Neural crest cell (in vitro differentiated cells): ENCODE measurements around the gene KRTAP13-4. TPM values are rescaled to one million over a fixed set of nuclear protein-coding genes. Genes with fewer than 3 reads are reported as not detected.

Source experiments
- DNase-seq: peaks from one replicate; pipeline ENCODE4 v3.0.0; 2021; ENCODE audit warnings: low read depth, mixed read lengths, low spot score
- H3K27ac Mint-ChIP-seq: one replicate; pipeline ENCODE4 v1.8.0; 2021; ENCODE audit warnings: mild to moderate bottlenecking, mixed read lengths; ENCODE audit not compliant: unreplicated experiment
- H3K27me3 Mint-ChIP-seq: 2 replicates; pipeline ENCODE4 v1.8.0; 2021; ENCODE audit warnings: low read depth, mild to moderate bottlenecking, mixed read lengths
- H3K36me3 Mint-ChIP-seq: 2 replicates; pipeline ENCODE4 v1.8.0; 2021; ENCODE audit warnings: low read depth, mild to moderate bottlenecking, mixed read lengths
- H3K4me1 Mint-ChIP-seq: 2 replicates; pipeline ENCODE4 v1.8.0; 2021; ENCODE audit warnings: mixed read lengths
- H3K4me3 Mint-ChIP-seq: one replicate; pipeline ENCODE4 v1.8.0; 2021; ENCODE audit warnings: mild to moderate bottlenecking, mixed read lengths
- H3K9me3 Mint-ChIP-seq: 2 replicates; pipeline ENCODE4 v1.8.0; 2021; ENCODE audit warnings: mixed read lengths
- total RNA-seq: library from RNA; stranded (reverse); gene quantifications from 2 replicates; pipeline ENCODE4 v1.2.1, GENCODE V29; 2021
- TF ChIP-seq, protein P1 (sequence below): fragments of 200-600 bp; sonication (generic); conservative IDR thresholded peaks from 2 replicates; pipeline ENCODE4 v1.5.0; 2021; ENCODE audit warnings: antibody characterized with exemption, mild to moderate bottlenecking

Gene KRTAP13-4
- total RNA-seq, 1 donor from 2014 or later = not detected

- peaks cover 7% of the 10 kb centered on the region for H3K9me3 Mint-ChIP-seq
Measured at GRCh38 chr21:30415993-30416392, 14.0 kb upstream of the KRTAP13-4 start.

DNA sequence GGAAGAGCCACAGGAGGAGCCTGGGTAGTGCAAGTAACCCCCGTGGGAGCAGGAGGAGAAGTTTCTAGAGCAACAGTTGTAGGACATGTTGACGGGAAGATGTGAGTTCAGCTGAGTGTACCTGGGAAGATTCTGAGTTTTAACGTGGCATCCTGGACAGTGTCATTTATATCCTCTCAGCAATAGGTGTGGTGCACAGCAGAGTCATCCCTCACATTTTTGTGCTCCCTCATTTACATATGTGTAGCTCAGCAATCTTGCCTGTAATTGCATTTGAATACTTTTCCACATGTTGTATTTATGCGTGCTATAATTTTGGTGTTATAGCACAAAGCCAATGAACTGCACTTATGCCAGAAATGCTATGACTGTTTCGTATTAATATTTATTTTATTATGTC lies 4.2 kb upstream of the KRTAP13-4 start, which contains the start of gene KRTAP13-3:
Gene KRTAP13-3, minus strand, starts transcription at position 101 of the 400 bp plus-strand sequence. Its CDS starts 14 bp downstream, at position 87.
- Mint-ChIP-seq H3K9me3 (peaks cover 2% of the 10 kb centered on the region), H3K27ac (no peak within 1 kb of the TSS), H3K36me3 (no peaks in the 10 kb centered on the region), H3K27me3 (peaks cover 7% of the 10 kb centered on the region), H3K4me1 (peaks cover 4% of the 10 kb centered on the region), H3K4me3 (no peak within 1 kb of the TSS)
- DNase-seq = no peak
- TF ChIP-seq, protein P1, sequence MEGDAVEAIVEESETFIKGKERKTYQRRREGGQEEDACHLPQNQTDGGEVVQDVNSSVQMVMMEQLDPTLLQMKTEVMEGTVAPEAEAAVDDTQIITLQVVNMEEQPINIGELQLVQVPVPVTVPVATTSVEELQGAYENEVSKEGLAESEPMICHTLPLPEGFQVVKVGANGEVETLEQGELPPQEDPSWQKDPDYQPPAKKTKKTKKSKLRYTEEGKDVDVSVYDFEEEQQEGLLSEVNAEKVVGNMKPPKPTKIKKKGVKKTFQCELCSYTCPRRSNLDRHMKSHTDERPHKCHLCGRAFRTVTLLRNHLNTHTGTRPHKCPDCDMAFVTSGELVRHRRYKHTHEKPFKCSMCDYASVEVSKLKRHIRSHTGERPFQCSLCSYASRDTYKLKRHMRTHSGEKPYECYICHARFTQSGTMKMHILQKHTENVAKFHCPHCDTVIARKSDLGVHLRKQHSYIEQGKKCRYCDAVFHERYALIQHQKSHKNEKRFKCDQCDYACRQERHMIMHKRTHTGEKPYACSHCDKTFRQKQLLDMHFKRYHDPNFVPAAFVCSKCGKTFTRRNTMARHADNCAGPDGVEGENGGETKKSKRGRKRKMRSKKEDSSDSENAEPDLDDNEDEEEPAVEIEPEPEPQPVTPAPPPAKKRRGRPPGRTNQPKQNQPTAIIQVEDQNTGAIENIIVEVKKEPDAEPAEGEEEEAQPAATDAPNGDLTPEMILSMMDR = no peak

More at GRCh38 chr21:30415993-30416392, 14.0 kb upstream of the KRTAP13-4 start:
- TF ChIP-seq, protein P1 = no peak
- no peak overlapping the region for H3K4me3 Mint-ChIP-seq
- H3K27me3 Mint-ChIP-seq = peaks cover 8% of the 10 kb centered on the region
- no peak for DNase-seq
- no peaks in the 10 kb centered on the region for H3K4me1 Mint-ChIP-seq
- H3K36me3 Mint-ChIP-seq = no peaks in the 10 kb centered on the region
- no peak overlapping the region for H3K27ac Mint-ChIP-seq

GRCh38 chr21:30426731-30427130 lies 3.3 kb upstream of the KRTAP13-4 start:
- Mint-ChIP-seq H3K27me3 (peaks cover 7% of the 10 kb centered on the region), H3K4me3 (no peak overlapping the region), H3K27ac (no peak overlapping the region), H3K9me3 (peaks cover 2% of the 10 kb centered on the region), H3K36me3 (no peaks in the 10 kb centered on the region), H3K4me1 (peaks cover 4% of the 10 kb centered on the region)
- DNase-seq = no peak
- TF ChIP-seq, protein P1 = no peak

DNA sequence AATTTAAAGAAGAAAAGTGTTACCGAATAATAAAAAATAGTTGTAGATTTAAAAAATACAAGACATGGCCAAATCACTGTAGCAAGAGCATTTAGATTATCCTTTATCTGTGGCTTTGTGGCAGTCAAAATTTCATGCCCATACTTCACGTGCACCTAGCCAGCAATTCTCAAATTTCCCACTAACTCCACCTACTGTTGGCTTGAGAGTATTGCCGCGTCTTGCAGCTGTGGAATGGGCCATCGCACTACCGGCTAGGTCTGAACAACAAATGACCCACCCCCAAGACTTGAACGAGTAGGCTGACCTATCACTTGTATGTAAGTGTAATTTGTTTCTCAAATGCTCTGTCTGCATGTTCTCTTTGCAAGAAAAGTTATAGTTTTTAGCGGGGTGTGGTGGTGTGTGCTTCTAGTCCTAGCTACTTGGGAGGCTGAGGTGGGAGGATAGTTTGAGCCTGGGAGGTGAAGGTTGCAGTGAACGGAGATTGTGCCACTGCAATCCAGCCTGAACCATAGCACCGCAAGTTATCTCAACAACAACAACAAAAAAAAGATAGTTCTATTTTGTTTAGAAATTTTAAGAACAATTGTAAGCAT lies 4.1 kb downstream of the KRTAP13-4 start:
- H3K27me3 Mint-ChIP-seq = peaks cover 29% of the 10 kb centered on the region
- H3K9me3 Mint-ChIP-seq = peaks cover 3% of the 10 kb centered on the region
- H3K27ac Mint-ChIP-seq = no peak overlapping the region
- peak; percentile 28 for DNase-seq
- TF ChIP-seq, protein P1 = peak; percentile 67
- peaks cover 4% of the 10 kb centered on the region for H3K4me1 Mint-ChIP-seq
- no peaks in the 10 kb centered on the region for H3K36me3 Mint-ChIP-seq
- no peak overlapping the region for H3K4me3 Mint-ChIP-seq

GRCh38 chr21:30437010-30437565 lies 7.1 kb downstream of the KRTAP13-4 start:
- H3K36me3 Mint-ChIP-seq = no peaks in the 10 kb centered on the region
- H3K4me3 Mint-ChIP-seq = no peak overlapping the region
- peaks cover 6% of the 10 kb centered on the region for H3K9me3 Mint-ChIP-seq
- TF ChIP-seq, protein P1 = no peak
- no peak overlapping the region for H3K27ac Mint-ChIP-seq
- peaks cover 27% of the 10 kb centered on the region for H3K27me3 Mint-ChIP-seq
- no peak for DNase-seq
- H3K4me1 Mint-ChIP-seq = no peaks in the 10 kb centered on the region
